GM23248 (cell line): ENCODE data around the gene NTNG1.

Experiments used
- EZH2 ChIP-seq: fragments of 200-600 bp; sonication (generic); IDR thresholded peaks from 2 replicates; pipeline ENCODE4 v1.6.1; 2018; ENCODE audit warnings: antibody characterized with exemption, mild to moderate bottlenecking; ENCODE audit not compliant: insufficient read depth, poor library complexity, severe bottlenecking
- EZH2phosphoT487 ChIP-seq: fragments of 200-600 bp; sonication (generic); IDR thresholded peaks from 2 replicates; pipeline ENCODE4 v1.6.1; 2018; ENCODE audit warnings: antibody characterized with exemption, moderate library complexity, mild to moderate bottlenecking, low read depth; ENCODE audit not compliant: insufficient read depth

- no peak for TF ChIP-seq EZH2
- no peak for TF ChIP-seq EZH2phosphoT487
Observed at GRCh38 chr1:107264561-107264960, 123.7 kb downstream of the NTNG1 start.
